GM21619 (cell line): ENCODE measurements around the gene SSH3.
"Not testable (repeated sequence)": the region's sequence is repeated elsewhere in the genome, so short reads cannot be mapped to it uniquely, and the experiment has no call there.

Experiments used
- ATAC-seq: cut with Tn5 transposase; IDR thresholded peaks from one replicate; pipeline ENCODE4 v1.9.1; 2021; ENCODE audit not compliant: unreplicated experiment

Gene SSH3, protein sequence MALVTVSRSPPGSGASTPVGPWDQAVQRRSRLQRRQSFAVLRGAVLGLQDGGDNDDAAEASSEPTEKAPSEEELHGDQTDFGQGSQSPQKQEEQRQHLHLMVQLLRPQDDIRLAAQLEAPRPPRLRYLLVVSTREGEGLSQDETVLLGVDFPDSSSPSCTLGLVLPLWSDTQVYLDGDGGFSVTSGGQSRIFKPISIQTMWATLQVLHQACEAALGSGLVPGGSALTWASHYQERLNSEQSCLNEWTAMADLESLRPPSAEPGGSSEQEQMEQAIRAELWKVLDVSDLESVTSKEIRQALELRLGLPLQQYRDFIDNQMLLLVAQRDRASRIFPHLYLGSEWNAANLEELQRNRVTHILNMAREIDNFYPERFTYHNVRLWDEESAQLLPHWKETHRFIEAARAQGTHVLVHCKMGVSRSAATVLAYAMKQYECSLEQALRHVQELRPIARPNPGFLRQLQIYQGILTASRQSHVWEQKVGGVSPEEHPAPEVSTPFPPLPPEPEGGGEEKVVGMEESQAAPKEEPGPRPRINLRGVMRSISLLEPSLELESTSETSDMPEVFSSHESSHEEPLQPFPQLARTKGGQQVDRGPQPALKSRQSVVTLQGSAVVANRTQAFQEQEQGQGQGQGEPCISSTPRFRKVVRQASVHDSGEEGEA

DNA sequence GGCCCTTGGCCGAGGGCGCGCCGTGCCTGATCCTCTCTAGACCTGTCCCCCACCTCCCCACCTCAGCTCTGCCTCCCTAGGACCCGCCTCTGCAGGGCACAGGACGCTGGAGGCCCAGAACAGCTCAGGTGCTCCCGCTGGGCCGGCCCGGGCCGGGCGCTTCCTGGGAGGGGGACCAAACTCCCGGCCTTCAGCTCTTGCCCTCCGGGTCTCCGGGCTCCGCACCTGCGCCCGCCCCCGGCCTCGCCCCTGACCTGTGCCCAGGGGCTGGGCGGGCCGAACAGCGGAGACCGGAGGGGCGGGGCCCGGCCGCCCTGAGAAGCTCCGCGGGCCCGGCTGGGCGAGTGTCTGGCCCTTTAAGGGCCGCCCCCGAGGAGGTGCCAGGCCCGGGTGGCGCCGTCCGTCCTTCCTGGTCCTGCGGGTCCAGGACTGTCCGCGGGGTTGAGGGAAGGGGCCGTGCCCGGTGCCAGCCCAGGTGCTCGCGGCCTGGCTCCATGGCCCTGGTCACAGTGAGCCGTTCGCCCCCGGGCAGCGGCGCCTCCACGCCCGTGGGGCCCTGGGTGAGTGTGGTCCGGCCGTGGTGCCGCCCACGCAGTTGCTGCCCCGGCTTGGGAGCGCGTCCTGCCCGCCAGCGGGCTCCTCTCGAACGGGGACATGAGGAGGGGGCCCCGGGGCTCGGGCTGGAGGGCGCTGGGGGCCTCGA lies at the start of gene SSH3:
Gene SSH3, plus strand, starts transcription at position 399 of the 703 bp plus-strand sequence. Its CDS starts 96 bp downstream, at position 495.
- no peak for ATAC-seq

DNA sequence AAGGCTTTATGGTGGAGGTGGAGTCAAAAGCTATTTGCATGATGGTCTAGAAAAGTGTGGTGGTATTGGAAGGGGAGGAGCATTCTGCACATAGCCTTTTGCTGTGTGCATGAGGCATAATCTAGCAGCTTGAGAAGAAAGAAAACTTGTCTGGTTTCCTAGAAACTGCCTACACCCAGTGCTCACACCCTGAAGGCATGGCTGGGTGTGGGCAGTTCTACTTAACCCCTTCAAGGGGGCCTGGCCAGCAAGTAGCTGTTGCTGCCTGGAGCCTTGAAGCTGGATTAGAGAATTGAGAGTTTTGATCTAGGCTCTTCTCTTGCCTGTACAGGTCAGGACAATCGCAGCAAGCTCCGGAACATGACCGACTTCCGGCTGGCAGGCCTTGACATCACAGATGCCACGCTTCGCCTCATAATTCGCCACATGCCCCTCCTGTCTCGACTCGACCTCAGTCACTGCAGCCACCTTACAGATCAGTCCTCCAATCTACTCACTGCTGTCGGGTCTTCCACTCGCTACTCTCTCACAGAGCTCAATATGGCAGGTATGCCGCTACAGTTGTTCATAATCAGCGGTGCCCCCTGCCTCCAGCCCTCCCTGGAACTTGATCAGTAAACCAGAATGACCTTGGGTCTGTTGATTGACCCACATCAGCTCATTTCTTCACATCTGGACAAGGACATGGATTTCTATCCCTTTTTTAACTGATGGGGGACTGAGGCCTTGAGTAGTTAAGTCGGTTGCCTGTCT lies 49.3 kb upstream of the SSH3 start:
- ATAC-seq: no peak

DNA sequence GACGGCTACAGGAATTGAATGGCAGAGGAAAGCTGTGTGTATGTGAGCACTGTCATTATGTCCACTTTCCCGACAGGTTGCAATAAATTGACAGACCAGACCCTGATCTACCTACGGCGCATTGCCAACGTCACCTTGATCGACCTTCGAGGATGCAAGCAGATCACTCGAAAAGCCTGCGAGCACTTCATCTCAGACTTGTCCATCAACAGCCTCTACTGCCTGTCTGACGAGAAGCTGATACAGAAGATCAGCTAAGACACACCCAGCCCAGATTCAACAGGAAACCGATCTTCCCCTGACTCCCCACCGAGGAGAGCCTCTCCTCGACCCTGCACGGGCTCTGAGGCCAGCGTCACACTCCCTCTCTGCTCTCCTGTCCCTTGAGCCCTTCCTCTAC lies 48.5 kb upstream of the SSH3 start:
- ATAC-seq: no peak

DNA sequence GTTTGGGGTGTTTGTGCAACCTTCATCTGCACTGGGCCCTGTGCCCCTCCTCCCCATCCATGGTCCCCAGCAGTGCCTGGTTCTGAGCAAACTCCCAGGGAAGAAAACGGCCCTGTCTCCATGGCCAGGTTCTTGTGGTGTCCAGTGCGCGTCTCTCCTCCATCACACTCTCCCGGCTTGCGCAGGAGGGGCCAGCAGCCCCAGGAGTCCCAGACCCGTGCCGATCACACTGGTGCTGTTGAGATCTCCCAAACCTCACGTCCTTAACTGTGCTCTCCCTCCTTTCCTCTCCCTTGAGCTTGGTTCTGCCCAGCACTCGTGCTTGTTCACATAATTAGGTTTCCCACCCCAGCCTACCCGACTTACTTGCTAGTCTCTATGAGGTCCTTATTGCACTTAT lies 48.0 kb upstream of the SSH3 start:
- ATAC-seq: no peak

DNA sequence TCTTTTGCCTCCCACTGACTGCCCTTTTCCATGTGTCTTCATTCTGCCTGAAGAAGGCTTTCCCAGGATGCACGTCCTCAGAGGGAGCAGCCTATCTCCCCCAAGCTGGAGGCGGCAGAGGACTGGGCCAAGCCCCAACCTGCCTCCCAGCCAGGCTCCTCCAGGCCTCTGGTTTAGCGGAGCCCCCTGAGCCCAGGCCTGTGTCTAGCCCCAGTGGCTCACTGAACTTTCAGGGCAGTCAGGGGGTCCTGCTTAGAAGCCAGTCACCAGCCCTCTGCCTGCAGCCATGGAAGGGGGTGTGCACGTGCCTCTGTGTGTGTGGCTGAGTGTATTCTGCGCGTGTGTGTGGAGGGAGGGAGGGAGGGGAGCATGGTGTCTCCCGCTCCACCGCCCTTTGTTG lies 47.5 kb upstream of the SSH3 start:
- no peak for ATAC-seq

DNA sequence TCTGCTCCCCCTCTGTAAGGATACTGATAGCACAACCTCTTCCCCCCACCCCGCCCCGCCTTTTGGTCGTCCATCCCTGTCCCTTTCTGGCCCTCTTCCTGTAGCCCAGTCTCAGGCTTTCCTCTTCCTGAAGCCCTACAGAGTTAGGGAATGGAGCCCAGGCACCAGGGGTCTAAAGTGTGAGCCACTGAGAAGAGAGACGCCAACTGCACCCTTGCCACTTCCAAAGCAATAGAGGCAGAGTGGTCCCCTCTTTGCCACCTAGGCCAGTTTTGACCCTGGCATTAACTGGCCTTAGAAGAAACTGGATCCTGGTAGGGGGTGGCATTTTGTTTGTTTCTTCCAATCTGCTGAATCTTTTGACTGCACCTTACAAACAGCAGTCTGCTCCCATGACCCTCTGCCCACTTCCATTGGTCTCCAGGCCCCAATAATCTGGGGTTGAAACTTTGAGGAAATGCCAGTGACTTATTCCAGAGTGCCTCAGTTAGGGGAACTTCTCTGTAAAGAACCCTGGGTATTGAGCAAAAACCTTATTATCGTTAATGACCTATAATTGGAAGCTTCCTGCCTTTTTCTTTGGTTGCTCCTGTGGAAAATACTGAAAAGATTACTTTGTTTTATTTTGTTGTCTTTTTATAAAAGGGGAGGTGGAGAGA lies 46.7 kb upstream of the SSH3 start:
- no peak for ATAC-seq

DNA sequence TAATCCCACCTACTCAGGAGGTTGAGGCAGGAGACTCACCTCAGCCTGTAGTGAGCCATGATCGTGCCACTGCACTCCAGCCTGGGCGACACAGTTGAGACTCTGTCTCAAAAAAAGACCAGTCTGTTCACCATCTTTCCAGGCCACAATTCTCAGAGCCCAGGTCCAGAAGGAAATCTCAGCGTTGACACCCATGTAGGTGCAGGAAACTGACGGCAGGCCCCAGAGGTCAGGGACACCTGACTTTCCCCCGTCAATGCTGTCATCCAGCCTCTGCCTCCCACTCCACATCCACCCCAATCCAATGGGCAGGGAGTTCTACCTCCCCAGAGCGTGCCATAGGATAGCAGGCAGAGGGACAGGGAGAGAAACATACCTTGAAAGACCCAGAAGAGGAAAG lies 42.9 kb upstream of the SSH3 start:
- no peak for ATAC-seq

DNA sequence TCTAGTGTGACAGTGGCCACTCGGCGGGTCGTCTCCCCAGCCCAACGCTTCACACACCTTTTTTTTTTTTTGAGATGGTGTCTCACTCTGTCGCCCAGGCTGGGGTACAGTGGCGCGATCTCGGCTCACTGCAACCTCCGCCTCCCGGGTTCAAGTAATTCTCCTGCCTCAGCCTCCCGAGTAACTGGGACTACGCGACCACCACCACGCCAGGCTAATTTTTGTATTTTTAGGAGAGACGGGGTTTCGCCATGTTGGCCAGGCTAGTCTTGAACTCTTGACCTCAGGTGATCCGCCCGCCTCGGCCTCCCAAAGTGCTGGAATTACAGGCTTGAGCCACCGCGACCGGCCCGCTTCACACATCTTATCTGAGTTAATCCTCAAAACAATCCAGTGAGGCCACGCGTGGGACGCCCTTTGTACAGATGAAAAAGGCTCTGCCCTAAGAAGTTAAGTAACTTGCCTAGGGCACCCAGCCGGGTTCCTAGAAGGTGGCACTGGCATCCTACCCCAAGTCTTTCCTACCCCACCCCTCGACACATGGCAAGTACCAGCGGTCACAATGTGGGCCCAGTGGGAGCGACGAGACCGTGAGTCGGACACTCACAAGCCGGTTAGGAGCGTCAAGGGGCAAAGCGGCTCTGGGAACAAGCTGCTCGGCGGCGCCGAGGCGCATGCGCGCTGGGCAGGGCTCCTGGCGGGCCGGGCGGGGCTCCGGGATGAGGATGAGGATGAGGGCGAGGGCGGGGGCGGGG lies 42.3 kb upstream of the SSH3 start:
- not testable (repeated sequence) for ATAC-seq

DNA sequence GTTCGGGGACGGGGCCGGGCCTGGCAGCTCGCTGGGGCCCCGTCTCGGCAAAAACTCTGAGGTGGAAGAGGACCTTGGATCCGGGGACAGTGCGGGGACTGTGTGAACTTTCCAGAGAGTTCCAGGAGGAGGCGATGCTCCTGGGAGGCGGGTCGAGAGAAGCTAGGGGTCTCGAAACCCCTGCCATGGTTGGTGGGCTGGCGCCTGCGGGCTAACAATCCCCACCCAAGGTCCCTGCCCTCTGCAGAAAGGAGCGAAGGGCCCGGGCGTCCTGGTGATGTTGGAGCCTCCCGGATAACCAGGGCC lies 41.7 kb upstream of the SSH3 start:
- ATAC-seq: no peak

DNA sequence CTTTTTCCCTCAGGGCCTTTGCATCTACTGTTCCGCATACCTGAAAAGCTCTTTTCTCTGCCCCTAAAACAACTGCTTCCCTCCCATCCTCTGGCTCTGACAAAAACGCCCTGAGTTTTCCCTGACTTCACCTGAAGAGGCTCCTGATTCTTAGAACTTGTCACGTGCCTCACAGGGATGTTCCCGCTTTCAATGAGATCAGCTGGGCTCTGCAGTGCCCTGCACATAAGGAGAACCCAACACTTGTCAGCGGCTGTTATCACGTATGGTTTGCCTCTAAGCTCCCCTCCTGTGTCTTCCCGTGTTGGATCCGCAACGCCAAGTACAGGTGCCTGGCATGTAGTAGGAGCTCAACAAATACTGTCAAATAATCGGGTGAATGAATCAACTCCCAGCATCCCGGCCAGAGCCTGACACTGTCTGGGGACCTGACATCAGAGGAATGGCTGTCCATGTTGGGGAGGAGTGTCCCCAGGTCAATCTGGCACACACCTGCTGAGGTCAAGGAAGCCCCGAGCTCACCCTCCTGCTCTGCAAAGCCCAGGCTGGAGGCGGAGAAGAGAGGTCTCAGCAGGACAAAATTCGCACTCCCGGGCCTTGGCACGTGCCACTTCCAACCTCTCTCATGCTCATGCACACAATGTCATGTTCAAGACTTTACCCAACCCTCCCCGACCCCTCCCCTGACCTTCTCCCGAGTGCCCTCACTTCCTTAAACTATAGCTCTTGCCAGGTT lies 41.2 kb upstream of the SSH3 start:
- no peak for ATAC-seq

DNA sequence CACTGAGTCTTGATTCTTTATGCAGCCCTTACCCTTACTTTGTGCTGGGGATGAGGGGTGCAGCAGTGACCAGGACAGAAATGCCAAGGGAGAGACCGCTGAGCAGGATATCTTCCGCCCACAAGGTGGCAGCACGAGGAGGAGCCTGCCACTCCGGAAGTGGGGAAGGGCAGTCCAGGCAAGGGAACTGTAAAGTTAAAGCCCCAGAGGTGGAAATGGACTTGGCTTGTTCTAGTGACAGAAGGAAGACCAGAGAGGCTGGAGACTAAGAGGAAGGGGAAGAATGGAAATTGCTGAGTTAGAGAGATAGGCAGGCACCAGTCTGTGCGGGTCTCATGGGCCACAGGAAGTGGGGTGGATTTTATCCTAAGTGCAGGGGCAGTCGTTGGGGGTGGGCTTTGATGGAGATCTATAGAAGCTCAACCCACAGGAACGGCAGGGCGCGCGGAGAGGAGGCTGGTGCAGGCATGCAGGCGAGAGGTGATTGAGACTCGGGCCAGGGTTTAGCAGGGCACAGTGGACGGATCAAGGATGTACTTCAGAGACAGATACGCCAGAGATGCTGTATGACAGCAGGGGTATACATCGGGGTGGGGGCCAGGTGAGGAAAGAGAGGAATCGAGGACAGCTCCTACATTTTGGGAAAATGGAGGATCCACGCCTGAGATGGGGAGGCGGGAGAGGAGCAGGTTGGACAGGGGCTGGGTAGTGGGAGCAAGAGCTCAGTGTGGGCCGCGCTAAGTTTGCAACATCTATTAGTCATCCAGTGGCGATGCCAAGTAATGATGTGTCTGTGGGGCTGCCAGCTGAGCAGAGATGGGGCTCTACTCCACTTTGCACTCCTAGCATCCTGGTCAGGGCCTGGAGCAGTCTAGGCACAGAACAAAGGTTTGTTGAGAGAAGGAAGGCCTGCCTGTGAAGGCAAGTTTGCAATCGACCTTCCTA lies 40.3 kb upstream of the SSH3 start:
- no peak for ATAC-seq

DNA sequence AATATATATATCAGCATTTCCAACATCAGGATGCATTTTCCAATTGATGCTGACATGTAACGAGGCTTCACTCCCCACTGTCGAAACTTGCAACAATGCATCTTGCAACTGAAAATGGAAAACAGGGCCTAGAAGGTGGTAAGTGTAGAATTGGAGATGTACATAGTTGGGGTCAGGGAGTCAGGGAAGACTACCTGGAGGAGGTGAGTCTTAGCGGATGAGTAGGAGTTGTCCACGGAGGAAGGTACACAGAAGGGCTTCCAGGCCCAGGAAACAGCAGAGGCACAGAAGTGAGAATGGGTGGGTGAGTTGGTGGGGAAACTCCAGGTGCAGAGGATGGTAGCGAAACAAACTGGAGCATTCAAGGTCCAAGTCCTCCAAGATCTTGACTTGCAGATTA lies 39.1 kb upstream of the SSH3 start:
- no peak for ATAC-seq

DNA sequence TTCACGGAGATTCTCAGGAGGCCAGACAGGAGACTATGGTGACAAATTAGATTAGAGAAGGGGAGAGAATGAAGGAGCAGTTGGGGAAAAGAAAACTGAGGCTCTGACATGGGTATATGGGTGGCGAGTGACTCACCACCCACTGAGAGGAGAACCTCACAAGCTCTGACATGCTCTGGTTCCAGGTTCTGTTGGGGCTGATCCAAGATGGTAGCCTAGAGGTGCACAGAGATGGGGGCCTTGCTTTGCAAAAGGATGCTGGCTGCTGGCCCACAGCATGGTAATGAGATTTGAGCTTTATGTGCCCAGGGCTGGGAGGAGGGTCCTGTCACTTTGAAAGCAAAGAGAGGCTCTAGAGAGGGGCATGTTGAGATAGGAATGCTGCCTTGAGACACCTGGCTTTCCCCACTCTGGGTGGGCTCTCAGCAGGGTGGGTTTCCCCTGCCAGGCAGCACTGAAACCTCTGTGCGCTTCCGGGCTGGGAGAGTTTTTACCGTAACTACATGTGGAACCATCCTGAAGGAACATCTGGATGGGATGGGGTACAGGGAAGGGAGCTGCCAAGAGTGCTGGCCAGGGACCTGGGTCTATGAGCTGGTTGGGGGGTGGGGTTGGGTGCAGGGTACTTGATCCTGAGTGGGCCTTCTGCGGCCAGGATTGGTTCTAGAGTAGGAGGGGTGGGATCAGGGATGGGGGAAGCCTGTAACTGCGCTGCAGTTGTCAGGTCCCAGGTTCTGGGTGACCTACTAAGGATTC lies 38.3 kb upstream of the SSH3 start:
- no peak for ATAC-seq

DNA sequence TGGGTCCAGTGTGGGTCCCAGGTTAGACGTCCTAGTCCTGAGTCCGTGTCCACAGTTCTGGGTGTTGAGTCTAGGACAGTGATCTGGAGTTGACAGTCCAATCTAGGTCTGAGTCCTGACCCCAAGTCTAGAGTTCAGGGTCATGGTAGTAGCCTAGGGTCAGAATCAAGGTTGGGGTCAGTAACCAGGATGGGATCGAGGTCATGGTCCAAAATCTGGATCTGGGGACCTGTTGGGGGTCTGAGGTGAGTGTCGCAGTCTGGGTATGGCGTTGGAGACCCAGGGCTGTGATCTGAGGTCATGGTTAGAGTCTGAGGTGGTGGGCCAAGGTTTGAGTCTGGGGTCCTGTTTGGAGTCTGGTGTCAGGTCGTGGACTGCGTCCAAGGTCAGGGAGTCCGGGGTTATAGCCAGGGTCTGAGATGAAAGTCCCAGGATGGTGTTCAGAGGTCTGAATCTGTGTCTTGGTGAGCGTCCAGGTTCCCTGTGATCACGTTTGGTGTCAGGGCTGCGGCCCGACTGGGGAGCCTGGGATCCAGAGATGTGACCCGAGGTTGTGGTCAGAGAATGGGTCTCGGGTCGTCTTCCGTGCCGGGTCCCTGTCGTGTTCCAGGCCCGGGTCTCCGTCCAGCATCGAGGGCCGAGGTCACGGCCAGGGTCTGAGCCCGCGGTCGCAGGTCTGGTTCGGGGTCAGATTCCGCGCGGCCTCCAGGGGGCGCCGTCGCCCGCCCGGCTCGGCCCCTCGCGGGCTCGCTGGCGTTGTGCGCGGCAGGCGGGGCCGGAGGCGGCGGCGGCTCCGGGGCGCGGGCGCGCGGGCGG lies 37.5 kb upstream of the SSH3 start:
- ATAC-seq: peak; percentile 31

DNA sequence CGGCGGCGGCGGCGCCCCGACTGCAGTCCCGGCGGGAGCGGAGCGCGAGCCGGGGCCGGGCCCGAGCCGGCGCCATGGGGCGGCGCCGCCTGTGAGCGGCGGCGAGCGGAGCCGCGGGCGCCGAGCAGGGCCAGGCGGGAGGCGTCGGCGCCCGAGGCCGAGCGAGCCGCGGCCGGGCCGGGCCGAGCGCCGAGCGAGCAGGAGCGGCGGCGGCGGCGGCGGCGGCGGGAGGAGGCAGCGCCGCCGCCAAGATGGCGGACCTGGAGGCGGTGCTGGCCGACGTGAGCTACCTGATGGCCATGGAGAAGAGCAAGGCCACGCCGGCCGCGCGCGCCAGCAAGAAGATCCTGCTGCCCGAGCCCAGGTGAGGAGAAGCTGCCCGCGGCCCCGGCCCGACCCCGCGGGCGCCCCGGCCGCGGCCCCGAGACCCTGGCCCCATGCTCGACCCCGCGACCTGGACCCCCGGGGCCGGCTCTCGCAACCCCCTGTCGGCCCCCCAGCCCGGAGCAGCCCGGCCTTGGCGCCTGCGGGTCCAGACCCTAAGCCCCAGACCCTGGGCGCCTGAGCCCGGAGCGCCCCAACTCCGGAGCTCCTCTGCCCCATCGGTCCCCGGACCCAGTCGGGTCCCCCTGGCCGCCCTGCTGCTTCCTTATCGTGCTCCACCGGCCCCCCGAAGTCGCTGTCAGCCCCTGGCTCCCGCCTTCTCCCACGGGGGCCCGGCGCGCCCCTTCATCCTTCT lies 36.7 kb upstream of the SSH3 start, which contains the start of gene GRK2:
Gene GRK2, plus strand, starts transcription at position 25 of the 739 bp plus-strand sequence. Its CDS starts 227 bp downstream, at position 252.
- ATAC-seq: peak; percentile 11
